HG02973 (cell line): ENCODE measurements around the gene ALKBH1.
"Not testable (repeated sequence)": the region's sequence is repeated elsewhere in the genome, so short reads cannot be mapped to it uniquely, and the experiment has no call there.

Experiments used
- ATAC-seq: cut with Tn5 transposase; IDR thresholded peaks from one replicate; pipeline ENCODE4 v1.9.1; 2021; ENCODE audit warnings: moderate library complexity; ENCODE audit not compliant: unreplicated experiment

ALKBH1 gene

GRCh38 chr14:77707724-77708408 is at the start of gene ALKBH1, which contains the start of gene SLIRP:
ALKBH1 (minus strand) TSS chr14:77708023; CDS start chr14:77708004, 19 bp downstream.
SLIRP (plus strand) TSS chr14:77708103; CDS start chr14:77708112, 9 bp downstream.
- peak; percentile 97 for ATAC-seq

DNA sequence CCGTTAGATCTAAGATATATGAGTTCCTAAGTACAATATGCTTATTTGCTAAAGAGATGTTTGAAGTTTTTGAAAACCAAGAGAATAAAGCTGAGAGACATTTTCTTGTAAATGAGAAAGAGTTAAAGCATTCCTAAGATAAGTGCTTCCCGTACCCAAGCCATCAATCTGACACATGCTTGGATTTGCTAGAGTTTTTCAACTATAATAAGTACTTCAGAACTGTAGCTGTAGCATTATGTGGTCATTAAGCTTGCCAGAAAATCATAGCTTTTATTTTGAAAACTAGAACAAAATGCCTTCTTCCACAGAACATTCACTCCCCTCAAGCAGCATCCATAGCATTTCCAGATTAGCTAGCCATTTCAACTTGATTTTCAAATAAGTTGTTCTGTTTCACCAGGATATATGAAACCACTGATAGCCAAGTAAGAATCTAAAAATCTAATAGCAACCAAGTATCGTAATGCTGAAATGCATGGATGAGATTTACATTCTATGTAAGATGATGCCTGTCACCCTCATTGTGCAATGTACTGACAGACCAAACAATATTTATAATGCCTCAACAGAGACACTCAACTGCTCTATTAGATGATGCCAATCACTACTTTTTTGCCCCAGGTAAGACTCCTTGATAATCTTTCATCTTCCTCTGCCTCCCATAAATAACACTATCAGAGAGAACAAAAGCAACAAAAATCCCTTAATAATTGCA is 45.1 kb upstream of the ALKBH1 start:
- no peak for ATAC-seq

GRCh38 chr14:77752266-77752665 is 44.4 kb upstream of the ALKBH1 start:
- no peak for ATAC-seq

GRCh38 chr14:77747425-77747824 is 39.6 kb upstream of the ALKBH1 start:
- ATAC-seq = not testable (repeated sequence)

- ATAC-seq = no peak
Measured at GRCh38 chr14:77746064-77746702, 38.4 kb upstream of the ALKBH1 start.

GRCh38 chr14:77741438-77741837 is 33.6 kb upstream of the ALKBH1 start:
- no peak for ATAC-seq

DNA sequence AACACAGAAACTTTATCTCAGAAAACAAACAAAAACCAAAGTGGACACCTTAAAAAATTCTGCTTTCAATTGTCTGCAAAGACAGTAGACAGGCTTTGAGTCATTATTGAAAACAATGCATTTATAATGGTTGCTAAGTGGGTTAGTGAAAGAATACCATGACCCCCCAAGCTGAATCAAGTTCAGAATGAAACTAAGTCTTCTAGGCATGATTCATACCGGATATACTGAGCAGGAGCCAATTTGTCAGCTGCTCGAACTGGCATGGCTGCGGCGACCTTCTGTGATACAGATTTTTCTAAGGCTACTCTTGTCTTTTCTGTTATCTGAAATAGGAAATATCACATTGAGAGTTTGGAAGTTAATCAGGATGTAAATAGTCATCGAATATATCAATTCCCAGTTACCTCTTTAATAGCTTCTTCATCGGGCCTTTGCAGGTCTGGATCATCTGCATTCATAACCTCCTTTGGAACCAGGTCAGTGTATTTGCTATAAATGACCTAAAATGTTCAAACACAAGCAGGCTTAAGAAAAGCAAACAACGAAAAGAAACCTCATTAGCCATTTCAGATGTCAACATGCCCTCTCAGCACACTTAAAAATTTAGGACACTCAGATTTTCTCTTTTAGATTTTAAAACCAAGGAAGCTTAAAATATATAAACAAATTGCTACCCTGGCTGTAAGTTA is 30.9 kb upstream of the ALKBH1 start:
- no peak for ATAC-seq

DNA sequence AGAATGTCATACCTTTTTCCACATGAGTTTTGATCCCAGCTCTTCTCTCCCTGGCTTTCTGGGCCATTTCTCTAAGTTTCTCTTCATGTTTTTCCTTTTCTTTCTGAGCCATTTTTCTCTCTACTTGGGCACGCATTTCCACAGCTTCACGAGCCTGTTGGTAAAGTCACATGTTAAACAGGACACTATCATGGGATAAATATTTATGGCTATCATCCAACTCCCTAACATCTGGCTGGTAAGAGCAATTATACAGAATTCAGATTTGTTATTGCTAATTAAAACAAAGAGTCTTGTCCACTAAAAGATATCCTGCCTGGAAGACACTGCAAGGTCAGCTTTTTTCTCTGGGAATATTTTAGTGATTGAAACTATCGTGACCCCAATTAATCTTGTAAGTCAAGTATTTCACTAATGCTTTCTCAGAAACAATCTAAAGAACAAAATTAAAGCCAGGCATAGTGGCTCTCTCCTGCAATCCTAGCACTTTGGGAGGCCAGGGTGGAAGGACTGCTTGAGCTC is 23.2 kb upstream of the ALKBH1 start:
- ATAC-seq = no peak

GRCh38 chr14:77722301-77722700 is 14.5 kb upstream of the ALKBH1 start:
- ATAC-seq = no peak

GRCh38 chr14:77721437-77721836 is 13.6 kb upstream of the ALKBH1 start:
- ATAC-seq = no peak

- no peak for ATAC-seq
Measured at GRCh38 chr14:77717608-77718305, 9.9 kb upstream of the ALKBH1 start.

GRCh38 chr14:77714926-77715325 is 7.1 kb upstream of the ALKBH1 start:
- ATAC-seq = no peak

DNA sequence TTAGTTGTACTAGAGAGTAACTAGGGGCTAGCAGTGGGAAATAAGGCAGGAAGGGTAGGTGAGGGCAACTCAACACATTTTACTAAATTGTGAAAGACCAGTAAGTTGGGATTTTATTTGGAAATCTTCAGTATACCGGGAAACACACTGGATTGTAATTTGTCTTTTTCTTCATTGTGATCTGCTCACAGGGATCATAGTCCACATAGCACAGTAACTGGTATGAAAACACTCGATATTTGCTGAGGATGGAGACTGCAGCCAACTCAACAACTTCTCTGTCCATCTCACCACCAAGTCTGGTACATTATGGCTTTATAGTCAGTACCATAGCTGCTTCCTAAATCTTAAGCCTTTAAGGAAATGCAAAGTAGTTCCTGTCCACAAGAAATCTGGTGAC is 2.5 kb upstream of the ALKBH1 start:
- ATAC-seq = no peak

DNA sequence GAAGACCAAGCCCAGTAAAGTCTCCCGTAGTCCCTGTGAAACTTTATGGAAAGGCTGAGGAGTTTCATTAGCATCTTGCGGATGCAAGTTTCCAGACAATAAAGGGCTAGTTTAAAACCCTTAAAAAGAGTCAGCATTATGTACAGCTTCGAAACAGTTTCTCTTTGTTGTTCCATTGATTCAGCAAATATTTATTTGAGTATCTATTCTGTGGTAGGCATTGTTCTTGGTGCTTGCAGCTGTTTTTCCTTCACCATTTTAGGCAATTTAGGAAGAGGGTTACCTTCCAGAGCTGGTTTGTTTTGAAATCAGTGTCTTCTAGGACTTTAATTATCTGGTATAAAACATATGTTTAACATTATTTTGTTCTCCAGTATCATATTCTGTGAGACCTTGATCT is 1.6 kb upstream of the ALKBH1 start:
- no peak for ATAC-seq

DNA sequence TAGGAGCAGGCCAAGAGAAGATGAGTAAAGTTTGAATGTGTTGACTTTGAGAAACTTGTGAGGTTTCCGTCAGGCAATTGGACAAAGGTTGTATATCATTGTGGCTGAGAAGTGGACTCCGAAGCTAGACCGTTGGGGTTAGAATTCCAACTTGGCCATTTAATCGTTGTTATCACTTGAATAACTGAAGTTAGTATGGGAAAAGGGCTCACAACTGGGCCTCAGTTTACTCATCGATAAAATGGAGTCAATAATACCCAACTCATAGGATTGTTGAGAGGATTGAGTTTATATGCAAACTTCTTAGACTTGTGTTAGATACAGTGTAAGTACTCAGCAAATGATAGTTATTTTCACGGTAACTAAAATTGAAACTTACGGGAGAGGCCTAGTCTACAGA is 926 bp upstream of the ALKBH1 start:
- no peak for ATAC-seq

GRCh38 chr14:77707355-77707723 is 484 bp downstream of the ALKBH1 start:
- ATAC-seq = peak; percentile 12

DNA sequence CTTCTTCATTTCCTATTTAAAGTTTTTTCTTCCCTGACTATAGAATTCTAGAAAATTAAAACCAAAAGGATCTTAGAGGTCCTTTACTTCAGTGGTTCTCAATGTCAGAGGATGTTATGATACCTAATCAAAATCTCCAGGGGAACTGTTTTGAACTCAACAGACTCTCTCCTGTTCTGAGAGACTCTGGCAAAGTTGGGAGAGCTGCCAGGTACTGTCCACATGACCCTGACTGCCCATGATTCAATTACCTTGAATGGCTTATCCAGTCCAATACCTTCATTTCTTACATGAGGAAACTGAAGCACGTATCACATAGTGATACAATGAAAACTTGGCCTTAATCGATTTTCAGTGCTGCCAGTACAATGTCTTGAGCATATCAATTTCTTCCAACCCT is 16.6 kb downstream of the ALKBH1 start:
- no peak for ATAC-seq

- no peak for ATAC-seq
Measured at GRCh38 chr14:77682158-77682553, 25.7 kb downstream of the ALKBH1 start.

DNA sequence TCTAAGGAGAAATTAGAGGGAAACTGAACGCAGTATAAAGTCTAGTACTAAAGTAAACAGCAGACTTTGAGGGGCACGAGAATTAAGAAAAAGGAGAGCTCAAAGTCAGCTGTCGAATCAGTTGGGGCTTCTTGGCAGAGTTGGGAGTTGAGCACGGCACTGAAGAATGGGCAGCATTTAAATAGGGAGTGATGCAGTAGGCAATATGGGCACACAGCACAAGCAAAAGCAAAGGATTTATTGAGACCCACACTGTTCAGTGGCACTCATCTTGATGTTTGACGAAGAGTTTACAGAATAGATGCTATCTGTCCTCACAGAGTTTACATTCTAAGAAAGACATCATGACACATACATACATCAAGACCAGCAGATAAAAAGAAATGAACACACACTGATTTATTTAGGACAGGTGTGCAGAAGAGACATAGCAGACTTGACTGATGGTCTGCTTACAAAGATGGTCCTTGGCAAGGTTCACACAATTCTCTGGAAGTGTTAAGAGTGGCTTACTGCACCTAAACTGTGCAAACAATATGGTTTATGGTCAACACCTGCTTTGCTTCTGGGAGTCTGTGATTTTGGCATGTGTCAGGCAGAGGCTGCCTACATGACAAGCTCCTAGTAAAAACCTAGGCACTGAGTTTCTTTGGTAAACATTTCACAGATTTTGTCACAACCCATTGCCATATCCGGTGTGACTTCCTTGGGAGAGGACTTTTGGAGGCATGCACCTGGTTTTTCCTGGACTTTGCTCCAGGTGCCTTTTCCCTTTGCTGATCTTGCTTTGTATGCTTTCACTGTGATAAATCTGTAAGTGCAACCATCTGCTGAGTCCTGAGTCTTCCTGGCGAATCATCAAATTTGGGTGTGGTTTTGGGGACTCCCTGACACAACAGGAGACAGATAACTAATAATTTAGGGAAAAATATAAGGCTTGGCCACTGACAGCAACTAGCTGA is 26.3 kb downstream of the ALKBH1 start:
- ATAC-seq = no peak
